Measurements from ENCODE around the gene C9orf78. TPM values are rescaled to one million over a fixed set of nuclear protein-coding genes. Genes with fewer than 3 reads are reported as not detected.

C9orf78 gene
- polyA plus RNA-seq (2011; rRNA removed), result 26.1 and 41.9 TPM in 2 replicates
- 4.6 and 5.5 TPM in 2 replicates for polyA minus RNA-seq (2011; rRNA and poly(A)+ RNA removed)

DNA sequence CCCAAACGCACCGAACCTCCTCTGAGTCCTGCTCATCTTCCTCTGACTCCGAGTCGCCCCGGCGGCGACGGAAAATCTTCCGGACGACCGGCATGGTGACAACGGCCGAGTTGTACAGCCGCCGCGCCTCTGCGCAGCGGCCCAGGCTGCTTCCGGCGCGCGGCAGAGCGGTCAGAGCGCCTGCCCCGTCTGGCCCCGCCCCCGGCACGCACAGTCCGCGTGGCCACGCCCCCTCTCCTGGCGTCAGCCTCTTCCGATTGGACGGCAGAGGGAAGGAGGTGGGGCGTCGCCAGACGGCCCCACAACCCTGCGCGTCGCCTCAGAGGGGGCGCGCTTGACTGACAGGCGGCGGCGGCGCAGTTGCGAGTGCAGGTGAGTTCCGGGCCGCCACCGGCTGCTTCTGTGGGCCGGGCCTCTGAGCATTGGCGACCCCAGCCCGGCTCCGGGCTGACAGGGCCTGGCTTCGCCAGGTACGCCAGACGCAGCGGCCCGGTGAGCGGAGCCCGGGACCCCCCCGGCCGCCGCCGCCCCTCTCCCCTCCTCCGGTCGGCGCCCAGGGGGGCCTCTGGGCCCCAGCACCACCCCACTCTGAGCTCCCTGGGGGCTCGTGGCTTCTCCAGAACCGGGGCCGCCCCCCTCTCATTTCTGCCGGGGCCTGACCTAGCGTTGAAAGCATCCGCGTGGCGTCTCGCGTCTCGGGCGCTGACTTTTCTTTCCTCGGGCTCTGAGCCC is at the start of gene C9orf78, which contains the start of gene USP20:
C9orf78 (minus strand) TSS at position 148 of the 732 bp plus-strand sequence; CDS start at position 94, 54 bp downstream.
USP20 (plus strand) TSS at position 331 of the 732 bp plus-strand sequence. CDS start 17,098 bp downstream, outside the sequence.
- CTCF ChIA-PET, result interaction anchor here (0.6 to 0.9 kb wide), 2 partner anchors 90 to 276 kb away, joined by 3 read pairs; no protein-coding TSS in a partner anchor
- POLR2A ChIA-PET, result no interaction called here
- TF ChIP-seq, protein P1, sequence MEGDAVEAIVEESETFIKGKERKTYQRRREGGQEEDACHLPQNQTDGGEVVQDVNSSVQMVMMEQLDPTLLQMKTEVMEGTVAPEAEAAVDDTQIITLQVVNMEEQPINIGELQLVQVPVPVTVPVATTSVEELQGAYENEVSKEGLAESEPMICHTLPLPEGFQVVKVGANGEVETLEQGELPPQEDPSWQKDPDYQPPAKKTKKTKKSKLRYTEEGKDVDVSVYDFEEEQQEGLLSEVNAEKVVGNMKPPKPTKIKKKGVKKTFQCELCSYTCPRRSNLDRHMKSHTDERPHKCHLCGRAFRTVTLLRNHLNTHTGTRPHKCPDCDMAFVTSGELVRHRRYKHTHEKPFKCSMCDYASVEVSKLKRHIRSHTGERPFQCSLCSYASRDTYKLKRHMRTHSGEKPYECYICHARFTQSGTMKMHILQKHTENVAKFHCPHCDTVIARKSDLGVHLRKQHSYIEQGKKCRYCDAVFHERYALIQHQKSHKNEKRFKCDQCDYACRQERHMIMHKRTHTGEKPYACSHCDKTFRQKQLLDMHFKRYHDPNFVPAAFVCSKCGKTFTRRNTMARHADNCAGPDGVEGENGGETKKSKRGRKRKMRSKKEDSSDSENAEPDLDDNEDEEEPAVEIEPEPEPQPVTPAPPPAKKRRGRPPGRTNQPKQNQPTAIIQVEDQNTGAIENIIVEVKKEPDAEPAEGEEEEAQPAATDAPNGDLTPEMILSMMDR (IDR thresholded peaks at IDR 0.05; ENCODE audit: insufficient read depth, low read depth, low read length), result no peak
- no peaks in the 10 kb centered on the region for H3K27me3 ChIP-seq (ENCODE audit: control insufficient read depth, insufficient read depth, low read length)
- H3K36me3 ChIP-seq (ENCODE audit: control insufficient read depth, insufficient read depth, low read length), result peaks cover 5% of the 10 kb centered on the region
- DNase-seq (ENCODE audit: low read depth), result peak; percentile 66
- H3K4me3 ChIP-seq (ENCODE audit: low read depth, low read length), result peak within 1 kb of the TSS; percentile 68

GRCh38 chr9:129884220-129885017 is 49.3 kb upstream of the C9orf78 start:
- POLR2A ChIA-PET, result no interaction called here
- Histone ChIP-seq H3K4me3 (ENCODE audit: low read depth, low read length) (no peak overlapping the region), H3K27me3 (ENCODE audit: control insufficient read depth, insufficient read depth, low read length) (no peaks in the 10 kb centered on the region), H3K36me3 (ENCODE audit: control insufficient read depth, insufficient read depth, low read length) (peaks cover 12% of the 10 kb centered on the region)
- CTCF ChIA-PET, result interaction anchor here (0.6 to 2.5 kb wide), 18 partner anchors 18 to 219 kb away, joined by 3 to 9 read pairs (median 4); partner anchors contain the start of genes FNBP1 and GPR107
- TF ChIP-seq, protein P1 (IDR thresholded peaks at IDR 0.05; ENCODE audit: insufficient read depth, low read depth, low read length), result no peak
- DNase-seq (ENCODE audit: low read depth), result peak; percentile 48

- POLR2A ChIA-PET, result no interaction called here
- CTCF ChIA-PET, result no interaction called here
- Histone ChIP-seq H3K27me3 (ENCODE audit: control insufficient read depth, insufficient read depth, low read length) (no peaks in the 10 kb centered on the region), H3K4me3 (ENCODE audit: low read depth, low read length) (no peak overlapping the region), H3K36me3 (ENCODE audit: control insufficient read depth, insufficient read depth, low read length) (peaks cover 14% of the 10 kb centered on the region)
- TF ChIP-seq, protein P1 (IDR thresholded peaks at IDR 0.05; ENCODE audit: insufficient read depth, low read depth, low read length), result no peak
- DNase-seq (ENCODE audit: low read depth), result no peak
Measured at GRCh38 chr9:129881547-129882324, 46.7 kb upstream of the C9orf78 start.

GRCh38 chr9:129880654-129881546 is 45.8 kb upstream of the C9orf78 start:
- Histone ChIP-seq H3K36me3 (ENCODE audit: control insufficient read depth, insufficient read depth, low read length) (peaks cover 17% of the 10 kb centered on the region), H3K4me3 (ENCODE audit: low read depth, low read length) (no peak overlapping the region), H3K27me3 (ENCODE audit: control insufficient read depth, insufficient read depth, low read length) (no peaks in the 10 kb centered on the region)
- no peak for DNase-seq (ENCODE audit: low read depth)
- POLR2A ChIA-PET, result no interaction called here
- TF ChIP-seq, protein P1 (IDR thresholded peaks at IDR 0.05; ENCODE audit: insufficient read depth, low read depth, low read length), result no peak
- CTCF ChIA-PET, result no interaction called here

Data from BJ (cell line).